NT2/D1 (cell line): ENCODE measurements around the gene RTL1.

Experiments
- YY1 ChIP-seq: IDR thresholded peaks from 2 replicates; pipeline ENCODE4 v1.6.1; 2011; ENCODE audit not compliant: insufficient read length, insufficient read depth
- ZNF274 ChIP-seq: IDR thresholded peaks from 2 replicates; pipeline ENCODE4 v1.6.1; 2011; ENCODE audit warnings: mild to moderate bottlenecking, low read depth, low read length

DNA sequence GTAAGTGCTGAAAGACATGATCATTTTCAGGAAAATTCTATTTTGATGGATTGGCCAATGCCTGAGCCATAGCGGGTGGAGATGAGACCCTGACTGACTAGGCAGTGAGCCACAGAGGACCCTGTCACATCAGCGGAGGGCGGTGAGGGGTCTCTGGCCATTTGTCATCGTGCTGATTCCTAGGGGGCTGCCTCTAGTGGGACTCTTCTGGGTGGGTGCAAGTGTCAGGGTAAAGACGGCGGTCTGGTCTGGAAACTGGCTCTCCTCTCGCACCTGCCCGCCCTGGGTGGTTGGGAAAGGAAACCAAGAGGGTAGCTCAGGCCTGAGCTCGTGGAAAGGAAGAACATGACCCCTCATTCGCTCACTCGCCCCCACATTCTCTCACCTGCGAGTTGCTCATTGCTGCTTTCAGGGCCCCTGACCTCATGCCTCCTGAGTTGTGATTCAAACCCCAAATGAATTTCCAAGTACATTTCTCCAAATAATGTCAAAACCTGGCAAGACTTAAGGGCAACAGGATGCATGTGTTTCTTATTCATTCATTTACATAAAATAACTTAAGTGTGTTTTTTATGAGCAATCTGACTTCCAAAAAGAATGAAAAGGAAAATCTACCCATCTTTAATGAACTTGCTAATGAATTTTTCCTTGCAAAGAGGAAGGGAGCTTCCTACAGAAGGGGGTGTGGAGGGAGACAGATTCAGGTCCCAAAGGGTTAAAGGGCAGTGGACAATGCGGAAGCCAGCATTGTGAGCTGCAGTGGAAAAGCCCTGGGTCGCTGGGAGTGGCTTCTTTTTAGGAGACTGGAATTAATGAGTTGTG lies 64.8 kb downstream of the RTL1 start:
- TF ChIP-seq YY1 (no peak), ZNF274 (no peak)
